Skin epidermis (tissue), 12 donors: Measurements from ENCODE around the gene DIS3L2.

ENCODE experiments used
- H3K27ac ChIP-seq, 21 experiments: fragments of 200-600 bp; sonication (generic) in 11 of 21; one replicate each; pipeline ENCODE4 v1.5.0; 2020; ENCODE audit warnings: mild to moderate bottlenecking in 3 of 21, inconsistent platforms in 2 of 21, moderate library complexity in 2 of 21
- H3K4me3 ChIP-seq, 7 experiments: fragments of 200-600 bp; sonication (generic) in 2 of 7; one replicate each; pipeline ENCODE4 v1.5.0; 2020; ENCODE audit warnings: inconsistent platforms in 2 of 7, mild to moderate bottlenecking in 2 of 7, moderate library complexity in 1 of 7

The DIS3L2 gene

GRCh38 chr2:232038881-232039485, 77.5 kb downstream of the DIS3L2 start:
- H3K27ac ChIP-seq = no peak overlapping the region
- no peak overlapping the region for H3K4me3 ChIP-seq

GRCh38 chr2:232042911-232043574, 81.5 kb downstream of the DIS3L2 start:
- H3K4me3 ChIP-seq = no peak overlapping the region
- H3K27ac ChIP-seq = no peak overlapping the region

- H3K4me3 ChIP-seq = no peak overlapping the region
- no peak overlapping the region for H3K27ac ChIP-seq
Observed at GRCh38 chr2:232043966-232044365, 82.5 kb downstream of the DIS3L2 start.

- H3K4me3 ChIP-seq = no peak overlapping the region
- no peak overlapping the region for H3K27ac ChIP-seq
Observed at GRCh38 chr2:232049350-232049749, 87.8 kb downstream of the DIS3L2 start.

GRCh38 chr2:232052591-232052990, 91.1 kb downstream of the DIS3L2 start:
- Histone ChIP-seq H3K4me3 (no peak overlapping the region), H3K27ac (no peak overlapping the region)

GRCh38 chr2:232053777-232054176, 92.3 kb downstream of the DIS3L2 start:
- Histone ChIP-seq H3K27ac (no peak overlapping the region), H3K4me3 (no peak overlapping the region)

- Histone ChIP-seq H3K27ac (no peak overlapping the region), H3K4me3 (no peak overlapping the region)
Observed at GRCh38 chr2:232058063-232058877, 96.8 kb downstream of the DIS3L2 start.

- Histone ChIP-seq H3K27ac (no peak overlapping the region), H3K4me3 (no peak overlapping the region)
Observed at GRCh38 chr2:232058931-232059330, 97.4 kb downstream of the DIS3L2 start.

- H3K4me3 ChIP-seq = no peak overlapping the region
- H3K27ac ChIP-seq = no peak overlapping the region
Observed at GRCh38 chr2:232061265-232061664, 99.8 kb downstream of the DIS3L2 start.

GRCh38 chr2:232073026-232073425, 111.5 kb downstream of the DIS3L2 start:
- H3K4me3 ChIP-seq = no peak overlapping the region
- H3K27ac ChIP-seq = no peak overlapping the region

GRCh38 chr2:232073699-232074098, 112.2 kb downstream of the DIS3L2 start:
- H3K4me3 ChIP-seq = no peak overlapping the region
- H3K27ac ChIP-seq = no peak overlapping the region

GRCh38 chr2:232075080-232075479, 113.6 kb downstream of the DIS3L2 start:
- no peak overlapping the region for H3K27ac ChIP-seq
- H3K4me3 ChIP-seq = no peak overlapping the region

- Histone ChIP-seq H3K4me3 (no peak overlapping the region), H3K27ac (no peak overlapping the region)
Observed at GRCh38 chr2:232075859-232076258, 114.3 kb downstream of the DIS3L2 start.

GRCh38 chr2:232076272-232076671, 114.8 kb downstream of the DIS3L2 start:
- H3K27ac ChIP-seq = no peak overlapping the region
- H3K4me3 ChIP-seq = no peak overlapping the region

- no peak overlapping the region for H3K4me3 ChIP-seq
- H3K27ac ChIP-seq = no peak overlapping the region
Observed at GRCh38 chr2:232076736-232077135, 115.2 kb downstream of the DIS3L2 start.

GRCh38 chr2:232085164-232085563, 123.7 kb downstream of the DIS3L2 start:
- Histone ChIP-seq H3K4me3 (no peak overlapping the region), H3K27ac (no peak overlapping the region)

- Histone ChIP-seq H3K4me3 (no peak overlapping the region), H3K27ac (no peak overlapping the region)
Observed at GRCh38 chr2:232085826-232086425, 124.4 kb downstream of the DIS3L2 start.

- Histone ChIP-seq H3K27ac (no peak overlapping the region), H3K4me3 (no peak overlapping the region)
Observed at GRCh38 chr2:232088771-232089170, 127.3 kb downstream of the DIS3L2 start.

- H3K27ac ChIP-seq = no peak overlapping the region
- H3K4me3 ChIP-seq = no peak overlapping the region
Observed at GRCh38 chr2:232094201-232094600, 132.7 kb downstream of the DIS3L2 start.

GRCh38 chr2:232094883-232095282, 133.4 kb downstream of the DIS3L2 start:
- Histone ChIP-seq H3K4me3 (no peak overlapping the region), H3K27ac (no peak overlapping the region)

GRCh38 chr2:232097260-232097659, 135.7 kb downstream of the DIS3L2 start:
- H3K4me3 ChIP-seq = no peak overlapping the region
- H3K27ac ChIP-seq = peak overlapping the region in 6 of 21 experiments; percentile 21 to 70 (median 47)
